ENCODE results near the gene ZNF579. TPM values are rescaled to one million over a fixed set of nuclear protein-coding genes. Genes with fewer than 3 reads are reported as not detected.
A peak's percentile ranks its signal among the peaks of the same experiment; 100 is the strongest.

Gene ZNF579
- total and polyA plus RNA-seq, 10 of the 15 experiments (the other 5 are each of a cell fraction or from before 2014, with no cell fraction given): 0.11 to 11.7 (median 1.5) TPM

- Histone ChIP-seq H3K4me3 (peak overlapping the region; percentile 64), H3K27ac (ENCODE audit: control insufficient read depth, insufficient read depth) (no peak overlapping the region), H3K79me2 (ENCODE audit: control insufficient read depth, insufficient read depth, low read length) (no peaks in the 10 kb centered on the region), H3K27me3 (replicated peaks in 1 of 2; ENCODE audit: control insufficient read depth in 2 of 2, insufficient read depth in 2 of 2, low read length in 1 of 2) (no peaks in the 10 kb centered on the region), H4K20me1 (ENCODE audit: control insufficient read depth, insufficient read depth) (no peaks in the 10 kb centered on the region), H3K36me3 (ENCODE audit: control insufficient read depth in 2 of 2, insufficient read depth in 2 of 2, low read length in 1 of 2) (no peaks in the 10 kb centered on the region), H3K4me1 (ENCODE audit: control insufficient read depth, insufficient read depth, low read length) (peaks cover 5% of the 10 kb centered on the region), H3K9ac (ENCODE audit: control insufficient read depth, insufficient read depth, low read length) (no peak overlapping the region), H2AFZ (ENCODE audit: control insufficient read depth, low read depth, low read length) (peak overlapping the region; percentile 62), H3K9me3 (replicated peaks; ENCODE audit: control insufficient read depth, insufficient read depth, low read length) (no peaks in the 10 kb centered on the region), H3K4me2 (ENCODE audit: control insufficient read depth, insufficient read depth) (peak overlapping the region; percentile 78)
- FAIRE-seq: peak; percentile 98
- WGBS (ENCODE audit: insufficient coverage, insufficient replicate concordance, low lambda C conversion rate, missing lambda C conversion rate): 2% methylated on average over 40 of the region's 40 CpGs
- peak; percentile 100 for ATAC-seq
- ChIA-PET POLR2A (interaction anchor here (1.7 kb wide), 1 partner anchor 12 kb away, joined by 6 read pairs; the partner anchor contains the start of gene FIZ1), SMC1A (ENCODE audit: uncharacterized antibody, unreplicated experiment) (interaction anchor here (1.0 to 2.4 kb wide), 4 partner anchors 9 to 44 kb away, joined by 3 to 6 read pairs (median 3); partner anchors contain the start of genes ZNF784 and ZNF865), CTCF (interaction anchor here (0.7 to 1.6 kb wide), 7 partner anchors 12 to 119 kb away, joined by 3 to 10 read pairs (median 3); partner anchors contain the start of gene FIZ1), RAD21 (ENCODE audit: unreplicated experiment) (interaction anchor here (1.8 kb wide), 1 partner anchor 12 kb away, joined by 8 read pairs; the partner anchor contains the start of gene FIZ1)
- DNase-seq (ENCODE audit: low read depth, low spot score): peak; percentile 60
- no TSS peak for BruUV-seq (replicated peaks)
- in situ Hi-C loops (cut with MboI): no loop called here
- intact Hi-C loops (cut with micrococcal nuclease; ENCODE audit: unreplicated experiment): no loop called here
- no peak for TF ChIP-seq POLR2AphosphoS2 (IDR thresholded peaks at IDR 0.05; ENCODE audit: low read depth, low read length)
- TF ChIP-seq IKZF1 (conservative IDR thresholded peaks at IDR 0.05): 0 out of 2 replicates have a peak, but pooled peaks have one; percentile 24
- TF ChIP-seq DPF2 (IDR thresholded peaks at IDR 0.05): peak; percentile 41; the same call in 1 of the 2 replicates
- no peak for TF ChIP-seq STAT3 (IDR thresholded peaks at IDR 0.05; ENCODE audit: low read depth, low read length)
- no peak for TF ChIP-seq ZBTB11 (CRISPR knock-in tag; IDR thresholded peaks at IDR 0.05)
- TF ChIP-seq MYB (IDR thresholded peaks at IDR 0.05; ENCODE audit: borderline replicate concordance, low read depth, low read length): no peak
- no peak for TF ChIP-seq CEBPZ (IDR thresholded peaks at IDR 0.05; ENCODE audit: low read depth, low read length)
- no peak for TF ChIP-seq ZNF592 (IDR thresholded peaks at IDR 0.05)
- TF ChIP-seq MXI1 (IDR thresholded peaks at IDR 0.05; ENCODE audit: low read depth, low read length): peak; percentile 49; the same call in 1 of the 2 replicates
- TF ChIP-seq PKNOX1 (IDR thresholded peaks at IDR 0.05): peak; percentile 84
These were observed 6.5 kb upstream of the ZNF579 start for GRCh38 chr19:55586976-55587668.
